Thyroid gland (tissue), 4 donors: ENCODE results near the gene METTL9. TPM values are rescaled to one million over a fixed set of nuclear protein-coding genes. Genes with fewer than 3 reads are reported as not detected.
"Not testable (repeated sequence)": the region's sequence is repeated elsewhere in the genome, so short reads cannot be mapped to it uniquely, and the experiment has no call there.

Experiments used
- DNase-seq, 2 donors: peaks; one replicate each; pipeline ENCODE4 v3.0.0-alpha.2; 2019
- H3K27ac ChIP-seq, 3 donors: fragments of 200-600 bp; sonication (generic); 1 replicate in 2 of 3; 2 replicates in 1 of 3; pipeline ENCODE4 v1.5.1; 2016 to 2019; ENCODE audit warnings: mild to moderate bottlenecking in 1 of 3, moderate library complexity in 1 of 3
- H3K27me3 ChIP-seq: fragments of 200-600 bp; sonication (generic); one replicate; pipeline ENCODE4 v1.5.1; 2019
- H3K36me3 ChIP-seq, 2 donors: fragments of 200-600 bp; sonication (generic); one replicate each; pipeline ENCODE4 v1.5.1; 2016 to 2019
- H3K4me1 ChIP-seq, 2 donors: fragments of 200-600 bp; sonication (generic); one replicate each; pipeline ENCODE4 v1.5.1; 2017 to 2019
- H3K4me3 ChIP-seq, 3 donors: fragments of 200-600 bp; sonication (generic); replicated peaks in 1 of 3; 1 replicate in 2 of 3; 2 replicates in 1 of 3; pipeline ENCODE4 v1.5.1; 2016; ENCODE audit warnings: mild to moderate bottlenecking in 1 of 3
- H3K9me3 ChIP-seq: fragments of 200-600 bp; sonication (generic); one replicate; pipeline ENCODE4 v1.5.1; 2017
- CTCF ChIP-seq, 6 experiments: fragments of 200-600 bp in 3 of 6; fragments of 450-650 bp in 3 of 6; sonication (generic) in 3 of 6; IDR thresholded peaks; one replicate each; pipeline ENCODE4 v1.5.1; 2016 to 2019; ENCODE audit warnings: antibody characterized with exemption in 6 of 6, mild to moderate bottlenecking in 2 of 6, inconsistent platforms in 1 of 6, moderate library complexity in 1 of 6
- POLR2A ChIP-seq, 2 donors: fragments of 450-650 bp; IDR thresholded peaks; one replicate each; pipeline ENCODE4 v1.6.1; 2017; ENCODE audit warnings: antibody characterized with exemption in 2 of 2, mild to moderate bottlenecking in 2 of 2, moderate library complexity in 1 of 2
- WGBS, 2 donors: methylation state at CpG; one replicate each; pipeline ENCODE4 v1.1.5; 2017; 5-methylcytosine and 5-hydroxymethylcytosine counted together
- intact Hi-C: fragments of 100-400 bp; cut with DNase I; formaldehyde crosslinking; loops from one replicate; pipeline ENCODE4 v1.15.1; 2023
- total RNA-seq, 4 donors: library from RNA; depleted of rRNA; stranded (reverse); fragments of >200 nt; gene quantifications; one replicate each; pipeline ENCODE4 v1.2.3, GENCODE V29; 2016

The METTL9 gene
- total RNA-seq, 4 donors from 2014 or later = 139 to 196 (median 181) TPM

- no peak overlapping the region for H3K4me3 ChIP-seq
- intact Hi-C loops = no loop called here
- peak; percentile 6 to 16 for DNase-seq
- no peak overlapping the region for H3K27ac ChIP-seq
- TF ChIP-seq POLR2A (IDR thresholded peaks at IDR 0.05) = no peak
- TF ChIP-seq CTCF (IDR thresholded peaks at IDR 0.05) = peak in 1 of 6 experiments; percentile 12
- no peaks in the 10 kb centered on the region for H3K4me1 ChIP-seq
- no peaks in the 10 kb centered on the region for H3K9me3 ChIP-seq
- WGBS, 2 donors = 32 to 33% methylated on average over 4 to 6 of the region's 6 CpGs
- no peaks in the 10 kb centered on the region for H3K36me3 ChIP-seq
- H3K27me3 ChIP-seq = no peaks in the 10 kb centered on the region
These were observed 84.8 kb downstream of the METTL9 start for GRCh38 chr16:21684199-21684598.

GRCh38 chr16:21685034-21685455 lies 85.7 kb downstream of the METTL9 start:
- H3K27ac ChIP-seq = no peak overlapping the region
- H3K27me3 ChIP-seq = no peaks in the 10 kb centered on the region
- intact Hi-C loops = no loop called here
- H3K36me3 ChIP-seq = no peaks in the 10 kb centered on the region
- H3K4me1 ChIP-seq = no peaks in the 10 kb centered on the region
- no peak for DNase-seq
- no peak for TF ChIP-seq CTCF (IDR thresholded peaks at IDR 0.05)
- TF ChIP-seq POLR2A (IDR thresholded peaks at IDR 0.05) = no peak
- H3K9me3 ChIP-seq = no peaks in the 10 kb centered on the region
- H3K4me3 ChIP-seq = no peak overlapping the region
- WGBS, 2 donors = 43 to 50% methylated on average over 12 to 14 of the region's 14 CpGs

GRCh38 chr16:21689107-21689506 lies 89.7 kb downstream of the METTL9 start:
- no peaks in the 10 kb centered on the region for H3K27me3 ChIP-seq
- DNase-seq = no peak
- WGBS, 2 donors = 76 to 80% methylated on average over 4 of the region's 4 CpGs
- no peak overlapping the region for H3K27ac ChIP-seq
- intact Hi-C loops = no loop called here
- H3K36me3 ChIP-seq = no peaks in the 10 kb centered on the region
- no peak overlapping the region for H3K4me3 ChIP-seq
- no peaks in the 10 kb centered on the region for H3K4me1 ChIP-seq
- no peaks in the 10 kb centered on the region for H3K9me3 ChIP-seq
- TF ChIP-seq CTCF (IDR thresholded peaks at IDR 0.05) (no peak), POLR2A (IDR thresholded peaks at IDR 0.05) (no peak)

- WGBS, 2 donors = 84 to 93% methylated on average over 4 of the region's 4 CpGs
These were observed 91.6 kb downstream of the METTL9 start for GRCh38 chr16:21690967-21691366.

GRCh38 chr16:21694609-21695008 lies 95.2 kb downstream of the METTL9 start:
- H3K36me3 ChIP-seq = no peaks in the 10 kb centered on the region
- intact Hi-C loops = no loop called here
- no peak overlapping the region for H3K4me3 ChIP-seq
- H3K9me3 ChIP-seq = no peaks in the 10 kb centered on the region
- no peaks in the 10 kb centered on the region for H3K27me3 ChIP-seq
- no peak for TF ChIP-seq POLR2A (IDR thresholded peaks at IDR 0.05)
- TF ChIP-seq CTCF (IDR thresholded peaks at IDR 0.05) = no peak
- no peak for DNase-seq
- no peak overlapping the region for H3K27ac ChIP-seq
- WGBS, 2 donors = 84 to 87% methylated on average over 4 of the region's 4 CpGs
- H3K4me1 ChIP-seq = no peaks in the 10 kb centered on the region

More at GRCh38 chr16:21690967-21691366, 91.6 kb downstream of the METTL9 start:
- H3K27me3 ChIP-seq, H3K36me3 ChIP-seq, H3K4me3 ChIP-seq, H3K27ac ChIP-seq, H3K4me1 ChIP-seq, DNase-seq, H3K9me3 ChIP-seq, intact Hi-C loops: not testable (repeated sequence)

GRCh38 chr16:21697032-21697431 lies 97.7 kb downstream of the METTL9 start:
- TF ChIP-seq POLR2A (IDR thresholded peaks at IDR 0.05) = no peak
- no peak overlapping the region for H3K27ac ChIP-seq
- no peaks in the 10 kb centered on the region for H3K9me3 ChIP-seq
- intact Hi-C loops = no loop called here
- no peak overlapping the region for H3K4me3 ChIP-seq
- H3K36me3 ChIP-seq = no peaks in the 10 kb centered on the region
- no peaks in the 10 kb centered on the region for H3K4me1 ChIP-seq
- no peaks in the 10 kb centered on the region for H3K27me3 ChIP-seq
- 92 to 95% methylated on average over 5 of the region's 5 CpGs for WGBS, 2 donors
- DNase-seq = no peak
